HG03064 (cell line): ENCODE results near the gene MIB2.
"Not testable (repeated sequence)": the region's sequence is repeated elsewhere in the genome, so short reads cannot be mapped to it uniquely, and the experiment has no call there.

Experiments used
- ATAC-seq: cut with Tn5 transposase; IDR thresholded peaks from one replicate; pipeline ENCODE4 v1.9.1; 2021; ENCODE audit warnings: low read depth; ENCODE audit not compliant: unreplicated experiment

MIB2 gene

GRCh38 chr1:1615256-1616044 is at the start of gene MIB2:
MIB2 (plus strand) TSS chr1:1615500; CDS start chr1:1623453, 7,953 bp downstream.
- ATAC-seq = peak; percentile 72

DNA sequence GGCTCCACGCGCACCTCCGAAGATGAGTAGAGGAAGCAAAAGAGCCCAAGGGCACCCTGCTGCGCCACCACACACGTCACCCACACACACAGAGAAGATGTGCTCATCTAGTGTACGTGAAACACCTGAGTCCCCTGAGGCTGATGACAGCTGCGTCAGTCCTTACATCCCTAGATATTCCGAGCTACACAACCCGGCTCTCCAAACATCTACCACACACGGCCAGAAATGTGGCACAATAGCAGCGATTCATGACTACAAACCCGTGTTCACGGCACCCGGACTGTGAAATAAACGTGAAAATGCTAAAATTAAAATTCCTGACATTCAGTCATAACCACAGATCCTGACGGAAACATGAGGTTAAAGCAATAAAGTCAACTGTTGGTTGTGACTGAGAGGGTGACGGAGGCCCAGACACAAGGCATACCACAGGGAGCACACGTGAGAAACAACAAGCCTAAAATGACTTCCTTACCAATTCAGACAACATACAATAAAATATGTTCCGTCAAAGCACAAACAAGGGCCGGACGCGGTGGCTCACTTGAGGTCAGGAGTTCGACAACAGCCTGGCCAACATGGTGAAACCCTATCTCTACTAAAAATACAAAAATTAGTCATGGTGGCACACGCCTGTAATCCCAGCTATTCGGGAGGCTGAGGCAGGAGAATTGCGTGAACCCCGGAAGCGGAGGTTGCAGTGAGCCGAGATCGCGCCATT is 48.0 kb upstream of the MIB2 start:
- ATAC-seq = no peak

GRCh38 chr1:1567891-1568291 is 47.4 kb upstream of the MIB2 start:
- ATAC-seq = no peak

GRCh38 chr1:1569341-1569740 is 46.0 kb upstream of the MIB2 start:
- ATAC-seq = no peak

- ATAC-seq = peak; percentile 51
Observed at GRCh38 chr1:1573843-1574720, 41.2 kb upstream of the MIB2 start.

DNA sequence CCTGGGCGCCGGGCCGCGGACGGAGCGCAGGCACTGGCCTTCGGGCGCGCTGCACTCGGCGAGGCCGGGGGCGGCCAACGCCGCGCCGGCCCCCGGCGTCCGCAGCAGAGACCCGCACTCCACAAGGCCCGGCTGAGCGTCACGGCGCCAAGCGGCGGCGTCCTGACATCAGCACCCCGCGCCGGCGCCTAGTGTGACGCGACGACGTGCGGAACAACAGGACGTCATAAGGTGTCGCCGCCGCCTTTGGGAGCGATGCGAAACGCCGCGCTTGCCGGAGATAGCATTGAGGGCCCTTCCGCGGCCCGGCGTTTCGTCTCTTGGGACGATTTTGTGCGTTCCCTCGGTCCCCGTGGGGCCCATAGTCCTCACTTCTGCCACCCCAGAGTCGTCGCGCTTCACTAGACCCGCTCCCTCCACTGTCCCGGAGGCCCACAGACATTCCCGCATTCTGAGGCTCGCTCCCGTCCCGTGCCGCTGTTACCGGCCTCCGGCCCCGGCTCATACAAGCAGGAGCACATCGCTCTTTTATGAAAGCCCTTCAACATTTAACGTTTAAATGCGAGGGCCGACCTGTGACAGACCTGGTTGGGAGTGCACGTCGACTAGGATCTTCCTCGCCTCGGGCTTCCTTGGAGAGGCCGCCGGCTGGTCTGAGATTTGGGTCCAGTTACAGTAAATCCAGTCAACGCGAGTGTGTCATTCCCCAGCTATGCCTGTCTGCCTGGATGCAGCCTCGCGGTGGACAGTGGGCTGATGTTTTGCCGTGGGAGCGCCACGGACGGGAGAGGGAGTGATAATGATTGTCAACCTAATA is 40.4 kb upstream of the MIB2 start, which contains the start of gene SSU72:
Gene SSU72, minus strand, starts transcription at position 143 of the 817 bp plus-strand sequence. CDS start 306 bp downstream, outside the sequence.
- peak; percentile 65 for ATAC-seq

DNA sequence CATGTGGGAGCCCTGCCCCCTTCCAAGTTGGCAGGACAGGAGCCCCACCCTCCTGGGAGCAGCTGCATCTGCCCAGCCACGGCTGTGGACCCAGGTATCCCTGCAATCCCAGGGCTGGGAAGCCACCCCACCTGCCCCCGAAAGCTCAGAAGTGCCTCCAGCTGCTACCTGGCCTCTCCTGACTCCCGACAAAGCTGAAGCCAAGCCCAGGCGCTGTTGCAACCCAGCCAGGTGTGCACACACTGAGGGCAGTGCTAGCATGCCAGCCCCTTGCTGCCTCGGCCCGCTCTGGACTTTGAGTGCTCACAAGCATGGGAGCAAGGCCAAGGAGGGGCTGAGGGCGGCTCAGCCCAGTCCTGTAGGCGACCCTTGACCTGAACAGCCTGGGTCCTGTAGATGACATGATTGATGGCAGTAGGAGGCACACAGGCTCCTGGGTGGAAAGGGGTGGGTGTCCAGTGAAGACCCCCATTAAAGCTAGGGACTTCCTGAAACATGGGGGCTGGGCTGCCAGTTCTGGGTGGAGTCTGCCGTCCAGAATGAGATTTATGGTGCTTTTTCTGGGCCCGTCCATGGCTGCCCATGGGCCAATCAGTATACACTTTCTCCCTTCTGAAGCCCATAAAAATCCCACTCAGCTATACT is 37.8 kb upstream of the MIB2 start:
- ATAC-seq = no peak

DNA sequence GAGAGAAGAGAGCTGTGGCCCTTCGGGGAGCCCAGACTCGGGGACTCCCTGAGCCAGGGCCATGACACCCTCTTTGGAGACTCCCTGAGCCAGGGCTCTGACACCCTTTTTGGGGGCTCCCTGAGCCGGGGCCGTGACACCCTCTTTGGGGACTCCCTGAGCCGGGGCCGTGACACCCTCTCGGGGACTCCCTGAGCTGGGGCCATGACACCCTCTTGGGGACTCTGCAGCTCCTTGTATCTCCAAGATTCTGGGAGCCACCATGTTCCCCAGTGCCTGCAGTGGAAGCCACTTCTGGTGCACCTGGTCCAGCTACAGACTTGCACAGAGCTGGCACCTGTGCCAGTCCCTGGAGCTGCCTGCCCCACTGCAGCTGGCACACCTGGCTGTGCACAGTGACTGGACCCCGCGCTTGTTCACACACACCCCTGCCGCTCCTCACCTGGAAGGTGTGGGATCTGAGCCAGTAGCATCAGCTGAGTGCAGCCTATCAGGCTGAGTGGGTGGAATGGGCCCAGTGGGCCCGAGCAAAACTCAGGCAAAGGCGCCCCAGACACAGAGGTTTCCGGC is 36.8 kb upstream of the MIB2 start:
- no peak for ATAC-seq

DNA sequence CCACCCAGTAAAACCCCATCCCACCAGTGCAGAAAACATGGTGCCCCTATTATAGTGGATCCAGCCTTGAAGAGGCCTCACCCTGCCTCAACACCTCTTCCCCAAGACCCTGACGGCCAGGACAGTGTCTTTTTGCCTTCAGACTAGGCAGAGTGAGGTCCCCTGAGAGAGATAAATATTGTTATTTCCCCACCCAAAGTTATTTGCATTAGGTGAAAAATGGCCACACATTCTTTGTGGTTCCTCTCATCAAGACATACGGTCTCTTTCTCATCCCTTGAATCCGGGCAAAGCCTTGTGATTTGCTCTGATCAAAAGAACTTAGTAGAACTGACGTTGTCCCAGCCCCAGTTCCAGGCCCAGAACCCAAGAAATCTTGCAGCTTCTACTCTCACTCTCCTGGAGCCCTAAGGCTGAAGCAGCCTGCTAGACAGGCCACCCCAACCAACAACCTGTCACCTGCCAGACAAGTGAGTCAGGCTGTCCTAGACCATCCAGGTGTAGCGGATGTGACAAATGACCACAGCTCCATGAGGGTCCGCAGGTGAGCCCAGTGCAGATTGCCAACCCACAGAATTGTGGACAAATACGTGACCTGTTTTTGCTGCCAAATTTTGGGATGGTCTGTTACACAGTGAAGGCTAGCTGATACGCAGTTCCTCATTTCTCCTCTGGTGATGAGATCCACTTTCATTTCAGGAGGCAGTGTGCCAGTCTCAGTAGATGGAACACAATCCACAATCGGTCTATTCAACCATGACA is 32.5 kb upstream of the MIB2 start:
- no peak for ATAC-seq

GRCh38 chr1:1583347-1584010 is 31.8 kb upstream of the MIB2 start:
- ATAC-seq = no peak

- ATAC-seq = no peak
Observed at GRCh38 chr1:1591452-1591851, 23.8 kb upstream of the MIB2 start.

DNA sequence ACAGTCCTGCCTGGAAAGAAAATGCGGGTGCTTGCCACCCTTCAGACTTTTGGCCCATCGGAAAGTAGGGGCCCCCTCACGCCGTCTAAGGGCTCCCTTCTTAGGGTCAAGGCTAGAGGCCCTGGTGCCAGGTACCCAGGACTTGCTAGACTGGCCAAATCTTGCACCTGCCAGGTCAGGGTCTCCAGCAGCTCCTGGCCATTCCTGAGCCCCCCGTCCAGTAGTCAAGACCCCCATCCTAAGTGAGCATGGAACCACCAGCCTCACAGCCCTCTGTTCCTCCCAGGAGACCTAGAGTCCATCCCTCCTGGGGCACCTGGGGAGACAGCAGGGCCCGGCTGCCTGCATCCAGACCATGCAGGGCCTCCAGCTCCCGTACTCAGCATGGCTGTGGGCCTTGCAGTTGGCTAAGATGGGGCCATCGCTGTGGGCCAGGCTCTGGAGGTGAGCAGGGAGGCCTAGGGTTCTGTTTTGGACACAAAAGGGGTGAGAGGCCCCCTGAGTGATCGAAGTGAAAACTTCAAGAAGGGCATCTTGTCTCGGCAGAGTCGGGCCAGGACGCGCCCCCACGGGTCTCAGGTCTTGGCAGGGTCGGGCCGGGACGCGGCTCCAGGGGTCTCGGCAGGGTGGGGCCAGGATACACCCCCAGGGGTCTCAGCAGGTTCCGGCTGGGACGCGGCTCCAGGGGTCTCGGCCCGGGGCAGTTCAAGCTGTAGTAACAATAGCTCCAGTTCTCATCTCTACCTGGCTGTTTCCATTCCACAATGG is 21.3 kb upstream of the MIB2 start:
- ATAC-seq = no peak

GRCh38 chr1:1594602-1595260 is 20.6 kb upstream of the MIB2 start:
- ATAC-seq = no peak

- not testable (repeated sequence) for ATAC-seq
Observed at GRCh38 chr1:1595341-1595740, 20.0 kb upstream of the MIB2 start.

GRCh38 chr1:1596493-1597274 is 18.6 kb upstream of the MIB2 start:
- no peak for ATAC-seq
